Erythroblast (primary cell): ENCODE data around the gene GLP2R.

Experiments
- DNase-seq, 2 experiments: peaks; one replicate each; lab custom pipeline; 2025; lab: John Stamatoyannopoulos, UW
- GATA1 ChIP-seq: IDR thresholded peaks from 2 replicates; pipeline ENCODE4 v1.6.1; 2011; ENCODE audit warnings: low read depth, mild to moderate bottlenecking, control low read depth, low read length, moderate library complexity
- POLR2A ChIP-seq: IDR thresholded peaks from 2 replicates; pipeline ENCODE4 v1.6.1; 2011; ENCODE audit warnings: mild to moderate bottlenecking, low read length

The GLP2R gene

GRCh38 chr17:9936095-9936494 lies 110.4 kb downstream of the GLP2R start:
- TF ChIP-seq POLR2A (no peak), GATA1 (no peak)
- no peak for DNase-seq

GRCh38 chr17:9937241-9937761 lies 111.6 kb downstream of the GLP2R start:
- no peak for DNase-seq
- TF ChIP-seq GATA1 (no peak), POLR2A (no peak)

GRCh38 chr17:9937901-9938300 lies 112.2 kb downstream of the GLP2R start:
- TF ChIP-seq POLR2A (no peak), GATA1 (no peak)
- no peak for DNase-seq

- no peak for TF ChIP-seq GATA1
- no peak for TF ChIP-seq POLR2A
- DNase-seq = no peak
These were observed 113.0 kb downstream of the GLP2R start for GRCh38 chr17:9938764-9939163.

GRCh38 chr17:9940841-9941240 lies 115.1 kb downstream of the GLP2R start:
- no peak for DNase-seq
- TF ChIP-seq POLR2A (no peak), GATA1 (no peak)

- DNase-seq = no peak
- no peak for TF ChIP-seq GATA1
- no peak for TF ChIP-seq POLR2A
These were observed 115.6 kb downstream of the GLP2R start for GRCh38 chr17:9941305-9941704.
